Fibroblast of the aortic adventitia (primary cell): ENCODE measurements around the gene SCFD2. TPM values are rescaled to one million over a fixed set of nuclear protein-coding genes. Genes with fewer than 3 reads are reported as not detected.
A peak's percentile ranks its signal among the peaks of the same experiment; 100 is the strongest.

Experiments used
- DNase-seq: peaks from one replicate; pipeline ENCODE4 v3.0.0-alpha.2; 2010; ENCODE audit warnings: low read depth
- H3K4me3 ChIP-seq: 2 replicates; pipeline ENCODE4 v1.5.1; 2011; ENCODE audit warnings: low read depth, mild to moderate bottlenecking, control low read depth, low read length, moderate library complexity
- total RNA-seq: library from RNA; depleted of rRNA; stranded (reverse); fragments of >200 nt; gene quantifications from 2 replicates; pipeline ENCODE4 v1.2.3, GENCODE V29; 2012; ENCODE audit warnings: low replicate concordance
- TF ChIP-seq, protein P1 (sequence below): IDR thresholded peaks from 2 replicates; pipeline ENCODE4 v1.5.1; 2011; ENCODE audit warnings: mild to moderate bottlenecking, low read length, control low read depth, inconsistent platforms; ENCODE audit not compliant: insufficient read depth

Gene SCFD2
- total RNA-seq, 1 donor = 69.2 TPM

DNA sequence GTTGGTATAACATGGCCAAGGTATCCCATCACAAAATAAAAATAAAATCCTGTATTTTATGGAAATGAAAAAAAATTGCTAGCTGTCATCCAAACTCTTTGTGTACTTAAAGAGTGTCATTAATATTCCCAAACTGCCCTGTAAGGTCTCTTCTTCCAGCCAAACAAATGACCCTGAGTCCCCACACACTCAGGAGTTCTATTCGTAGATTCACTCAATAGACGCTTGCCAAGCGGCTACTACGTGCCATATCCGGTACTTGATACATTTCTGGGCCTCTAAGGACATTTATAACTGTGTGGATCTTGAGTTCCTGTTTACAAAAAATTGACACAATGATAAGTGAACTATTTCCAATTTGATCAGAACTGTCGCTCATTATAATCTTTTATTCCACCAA, 245.1 kb downstream of the SCFD2 start:
- TF ChIP-seq, protein P1, sequence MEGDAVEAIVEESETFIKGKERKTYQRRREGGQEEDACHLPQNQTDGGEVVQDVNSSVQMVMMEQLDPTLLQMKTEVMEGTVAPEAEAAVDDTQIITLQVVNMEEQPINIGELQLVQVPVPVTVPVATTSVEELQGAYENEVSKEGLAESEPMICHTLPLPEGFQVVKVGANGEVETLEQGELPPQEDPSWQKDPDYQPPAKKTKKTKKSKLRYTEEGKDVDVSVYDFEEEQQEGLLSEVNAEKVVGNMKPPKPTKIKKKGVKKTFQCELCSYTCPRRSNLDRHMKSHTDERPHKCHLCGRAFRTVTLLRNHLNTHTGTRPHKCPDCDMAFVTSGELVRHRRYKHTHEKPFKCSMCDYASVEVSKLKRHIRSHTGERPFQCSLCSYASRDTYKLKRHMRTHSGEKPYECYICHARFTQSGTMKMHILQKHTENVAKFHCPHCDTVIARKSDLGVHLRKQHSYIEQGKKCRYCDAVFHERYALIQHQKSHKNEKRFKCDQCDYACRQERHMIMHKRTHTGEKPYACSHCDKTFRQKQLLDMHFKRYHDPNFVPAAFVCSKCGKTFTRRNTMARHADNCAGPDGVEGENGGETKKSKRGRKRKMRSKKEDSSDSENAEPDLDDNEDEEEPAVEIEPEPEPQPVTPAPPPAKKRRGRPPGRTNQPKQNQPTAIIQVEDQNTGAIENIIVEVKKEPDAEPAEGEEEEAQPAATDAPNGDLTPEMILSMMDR = no peak
- no peak for DNase-seq
- H3K4me3 ChIP-seq = no peak overlapping the region

- TF ChIP-seq, protein P1 = no peak
- DNase-seq = peak; percentile 87
- H3K4me3 ChIP-seq = no peak overlapping the region
Observed at GRCh38 chr4:53119680-53120079, 246.2 kb downstream of the SCFD2 start.

DNA sequence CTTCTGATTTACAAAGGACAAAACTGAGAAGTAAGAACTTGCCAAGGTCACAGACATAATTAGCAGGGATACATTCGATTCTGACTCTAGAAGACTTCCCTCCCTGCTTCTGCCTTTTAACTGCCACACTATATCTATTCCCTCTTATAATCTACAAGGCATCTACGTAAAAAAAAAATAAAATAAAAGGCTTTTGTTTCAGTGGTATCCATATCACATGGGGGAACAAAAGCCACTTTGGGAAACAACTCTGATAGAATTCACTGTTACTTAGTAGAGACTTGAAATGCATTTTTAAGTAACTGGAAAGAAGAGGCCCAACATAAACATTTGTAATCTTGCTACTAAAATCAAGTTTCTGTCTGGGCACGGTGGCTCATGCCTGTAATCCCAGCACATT, 247.2 kb downstream of the SCFD2 start:
- no peak overlapping the region for H3K4me3 ChIP-seq
- no peak for DNase-seq
- TF ChIP-seq, protein P1 = no peak

DNA sequence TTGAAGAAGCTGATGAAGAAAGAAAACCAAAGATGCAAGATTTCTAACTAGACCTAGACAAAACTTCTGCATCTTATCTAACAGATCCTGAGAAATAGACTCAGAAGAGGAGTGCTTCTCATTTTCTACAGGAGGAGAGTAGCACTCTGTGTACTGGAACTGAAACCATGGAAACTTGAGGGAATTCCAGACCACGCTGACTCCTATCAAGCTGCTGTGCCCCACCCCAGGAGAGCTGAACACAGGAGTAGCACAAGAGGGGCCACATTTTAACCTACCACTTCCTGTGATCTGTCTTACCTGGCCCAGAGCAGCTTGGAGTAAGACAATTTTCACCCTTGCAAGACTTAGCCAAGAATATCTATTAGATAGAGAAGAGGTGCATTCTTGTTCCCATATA, 248.9 kb downstream of the SCFD2 start:
- TF ChIP-seq, protein P1 = no peak
- DNase-seq = peak; percentile 66
- H3K4me3 ChIP-seq = no peak overlapping the region

DNA sequence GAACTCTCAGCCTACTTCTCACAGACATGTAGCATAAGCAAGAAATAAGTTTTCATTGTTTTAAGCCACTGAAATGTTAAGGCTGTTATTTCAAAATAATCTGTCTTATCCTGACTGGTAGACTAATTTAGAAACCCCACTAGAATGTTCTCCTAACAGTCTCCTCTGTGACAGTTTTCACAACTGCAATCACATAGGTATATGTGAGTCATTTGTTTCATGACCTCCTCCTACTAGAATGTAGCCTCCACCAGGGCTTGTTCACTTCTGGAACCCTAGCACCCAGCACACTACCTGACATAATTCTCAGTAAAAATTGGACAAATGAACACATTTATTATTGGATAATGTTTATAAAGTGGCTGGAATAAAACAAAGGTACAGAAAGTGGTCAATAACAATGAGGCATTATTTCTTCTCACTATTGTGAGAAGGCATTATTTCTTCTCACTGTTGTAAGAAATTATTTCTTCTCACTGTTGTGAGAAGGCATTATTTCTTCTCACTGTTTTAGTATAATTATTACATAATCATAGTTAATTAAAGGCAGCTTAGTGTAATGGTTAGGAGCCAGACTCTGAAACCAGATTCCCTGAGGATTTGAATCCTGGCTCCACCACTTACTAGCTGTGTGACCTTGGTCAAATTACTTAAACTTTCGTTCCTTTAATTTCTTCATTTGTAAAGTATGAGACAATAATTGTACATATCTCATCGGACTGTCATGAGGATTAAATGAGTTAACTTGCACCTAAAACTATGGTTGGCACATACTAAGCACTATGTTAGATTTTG, 252.2 kb downstream of the SCFD2 start:
- DNase-seq = no peak
- TF ChIP-seq, protein P1 = no peak
- H3K4me3 ChIP-seq = no peak overlapping the region

DNA sequence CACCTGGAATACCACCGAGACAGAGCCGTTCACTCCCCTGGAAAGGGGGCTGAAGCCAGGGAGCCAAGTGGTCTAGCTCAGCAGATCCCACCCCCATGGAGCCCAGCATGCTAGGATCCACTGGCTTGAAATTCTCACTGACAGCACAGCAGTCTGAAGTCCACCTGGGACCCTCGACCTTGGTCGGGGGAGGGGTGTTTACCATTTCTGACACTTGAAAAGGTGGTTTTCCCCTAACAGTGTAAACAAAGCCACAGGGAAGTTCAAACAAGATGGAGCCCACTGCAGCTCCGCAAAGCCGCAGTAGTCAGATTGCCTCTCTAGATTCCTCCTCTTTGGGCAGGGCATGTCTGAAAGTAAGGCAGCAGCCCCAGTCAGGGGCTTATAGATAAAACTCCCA, 260.5 kb downstream of the SCFD2 start:
- TF ChIP-seq, protein P1 = no peak
- no peak for DNase-seq
- H3K4me3 ChIP-seq = no peak overlapping the region

GRCh38 chr4:53103481-53103880, 262.4 kb downstream of the SCFD2 start:
- no peak overlapping the region for H3K4me3 ChIP-seq
- DNase-seq = no peak
- TF ChIP-seq, protein P1 = no peak
